HL-60/S4 treated with phorbol 12-myristate 13-acetate at 8.2 ng/mL for 4 days and 3 days (cell line): ENCODE data around the gene DGKD.

Experiments
- in situ Hi-C: fragments of 300-500 bp; cut with MboI; formaldehyde crosslinking; loops from 2 replicates; pipeline ENCODE4 v1.15.0; 2022; ENCODE audit warnings: low sequenced_read_pairs

DGKD gene

DNA sequence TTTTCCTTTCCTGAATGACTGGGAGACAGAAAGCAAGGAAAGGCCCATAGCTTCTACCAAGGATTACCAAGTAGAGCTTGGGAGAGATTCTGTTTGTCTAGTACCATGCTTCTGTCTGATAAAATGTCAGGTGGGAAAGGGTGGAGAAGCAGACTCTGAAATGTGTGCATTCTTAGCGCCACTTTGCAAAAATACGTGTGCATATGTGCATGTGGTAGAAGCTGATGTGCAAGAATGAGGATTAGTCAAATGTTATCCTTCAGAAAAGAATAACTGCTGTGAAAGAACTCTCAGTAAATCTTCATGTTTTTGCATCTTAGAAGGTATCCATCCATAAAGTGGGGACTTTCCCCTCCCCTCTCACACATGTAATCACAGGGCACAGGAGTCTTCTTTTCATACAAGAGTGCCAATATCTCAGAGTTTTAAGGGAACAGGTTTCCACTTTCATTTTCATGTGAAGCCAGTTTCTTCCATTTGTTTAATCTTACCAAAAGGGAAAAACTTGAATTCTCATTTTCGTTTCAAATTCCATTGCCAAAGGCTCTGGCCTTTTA, 15.4 kb upstream of the DGKD start:
- in situ Hi-C loops = no loop called here

DNA sequence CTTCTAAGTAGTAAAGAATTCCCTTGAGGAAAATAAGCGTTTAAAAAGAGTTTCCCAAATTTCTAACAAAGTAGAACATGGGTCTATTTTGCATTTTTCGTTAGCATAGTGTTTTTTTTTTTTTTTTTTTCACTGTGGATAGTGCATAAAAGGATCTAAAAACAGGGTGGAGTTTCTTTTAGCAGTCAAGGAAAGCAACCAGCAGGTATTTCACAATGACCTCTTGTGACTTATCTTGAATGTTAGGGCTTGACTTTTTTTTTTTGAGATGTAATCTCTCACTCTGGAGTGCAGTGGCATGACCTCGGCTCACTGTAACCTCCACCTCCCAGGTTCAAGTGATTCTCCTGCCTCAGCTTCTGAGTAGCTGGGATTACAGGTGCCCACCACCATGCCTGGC, 14.9 kb upstream of the DGKD start:
- in situ Hi-C loops = no loop called here

DNA sequence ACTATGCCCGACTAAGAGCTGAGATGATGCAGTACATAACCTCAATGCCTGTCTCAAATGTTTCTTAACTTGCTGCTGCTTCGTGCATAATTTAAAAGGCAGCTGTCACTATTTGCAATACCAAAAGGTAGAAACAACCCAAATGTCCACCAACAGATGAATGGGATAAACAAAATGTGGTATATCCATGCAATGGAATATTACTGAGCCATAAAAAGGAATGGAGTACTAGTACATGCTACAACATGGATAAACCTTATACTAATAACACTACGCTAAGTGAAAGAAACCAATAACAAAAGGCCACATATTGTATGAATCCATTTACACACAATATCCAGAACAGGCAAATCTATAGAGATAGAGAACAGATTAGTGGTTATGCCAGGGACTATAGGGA, 13.0 kb upstream of the DGKD start:
- in situ Hi-C loops = no loop called here

DNA sequence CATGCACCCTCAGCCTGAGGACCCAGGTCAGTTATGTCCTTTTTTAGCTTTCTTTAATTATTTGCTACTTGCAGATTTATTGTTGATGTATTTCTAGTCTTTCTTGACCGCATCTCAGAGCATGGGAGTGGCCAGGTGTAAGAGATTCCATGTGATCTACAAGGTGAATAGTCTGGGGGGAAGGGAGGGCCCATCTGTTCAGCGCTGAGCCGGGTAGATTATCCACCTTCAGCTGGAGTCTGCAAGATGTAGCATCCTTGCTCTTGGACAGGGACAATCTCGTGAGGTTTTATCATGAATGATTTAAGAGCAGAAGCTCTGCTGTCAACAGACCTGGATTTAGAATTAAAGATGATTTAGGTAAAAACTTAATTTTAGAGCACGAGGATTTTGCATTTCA, 12.0 kb upstream of the DGKD start:
- in situ Hi-C loops = no loop called here

DNA sequence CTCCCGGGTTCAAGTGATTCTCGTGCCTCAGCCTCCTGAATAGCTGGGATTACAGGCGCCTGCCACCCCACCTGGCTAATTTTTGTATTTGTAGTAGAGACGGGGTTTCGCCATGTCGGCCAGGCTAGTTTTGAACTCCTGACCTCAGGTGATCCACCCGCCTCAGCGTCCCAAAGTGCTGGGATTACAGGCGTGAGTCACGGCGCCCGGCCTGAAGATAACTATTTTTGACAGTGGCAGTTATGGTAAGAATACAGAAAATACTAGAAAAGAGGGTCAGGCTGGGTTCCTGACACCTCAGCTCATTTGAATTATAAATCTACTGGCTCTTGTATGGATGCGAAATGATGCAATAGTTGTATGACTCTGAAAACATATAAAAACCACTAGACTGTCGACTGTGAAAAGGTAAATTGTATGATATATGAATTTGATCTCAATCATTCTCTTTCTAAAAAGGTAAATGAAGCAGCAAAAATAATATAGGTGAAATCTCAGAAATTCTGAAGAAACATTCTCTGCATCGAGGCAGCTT, 11.1 kb upstream of the DGKD start:
- in situ Hi-C loops = no loop called here

DNA sequence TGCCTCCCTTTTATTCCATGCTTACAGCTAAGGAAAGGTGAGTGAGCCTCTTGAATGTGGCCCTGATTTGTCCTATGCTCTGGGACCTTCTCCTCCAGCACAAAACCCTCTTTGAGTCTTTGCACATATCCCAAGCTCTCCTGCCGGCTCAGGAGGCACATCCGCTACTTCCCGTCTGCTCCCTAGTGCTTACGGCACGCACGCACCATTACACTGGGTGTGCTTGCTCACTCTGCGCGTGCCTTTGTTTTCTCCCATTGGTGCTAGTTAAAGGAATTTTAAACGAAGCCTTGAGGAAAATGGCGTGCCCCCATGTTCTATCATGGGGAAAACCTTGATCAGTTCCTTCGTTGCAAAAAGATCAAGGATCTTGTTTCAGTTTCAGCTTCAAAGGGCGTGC, 7.9 kb upstream of the DGKD start:
- in situ Hi-C loops = no loop called here

DNA sequence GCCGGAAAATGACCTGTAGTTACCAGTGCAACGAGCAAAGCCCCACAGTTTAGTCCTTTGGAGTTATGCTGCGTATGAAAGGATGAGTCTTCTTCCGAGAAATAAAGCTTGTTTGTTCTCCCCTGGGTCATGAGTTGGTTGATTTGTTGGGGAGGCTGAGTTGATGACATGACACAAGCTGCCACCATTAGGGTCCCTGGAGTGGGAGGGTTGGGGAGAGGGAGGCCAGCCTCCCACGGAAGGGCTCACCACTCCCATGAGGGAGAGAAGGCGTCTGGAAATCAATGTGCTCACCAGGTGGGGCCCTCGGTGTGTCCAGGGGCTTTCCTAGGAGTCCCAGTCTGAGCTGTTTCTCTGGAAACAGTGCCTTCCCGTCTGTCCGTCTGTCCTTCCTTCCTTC, 7.4 kb upstream of the DGKD start:
- in situ Hi-C loops = no loop called here

DNA sequence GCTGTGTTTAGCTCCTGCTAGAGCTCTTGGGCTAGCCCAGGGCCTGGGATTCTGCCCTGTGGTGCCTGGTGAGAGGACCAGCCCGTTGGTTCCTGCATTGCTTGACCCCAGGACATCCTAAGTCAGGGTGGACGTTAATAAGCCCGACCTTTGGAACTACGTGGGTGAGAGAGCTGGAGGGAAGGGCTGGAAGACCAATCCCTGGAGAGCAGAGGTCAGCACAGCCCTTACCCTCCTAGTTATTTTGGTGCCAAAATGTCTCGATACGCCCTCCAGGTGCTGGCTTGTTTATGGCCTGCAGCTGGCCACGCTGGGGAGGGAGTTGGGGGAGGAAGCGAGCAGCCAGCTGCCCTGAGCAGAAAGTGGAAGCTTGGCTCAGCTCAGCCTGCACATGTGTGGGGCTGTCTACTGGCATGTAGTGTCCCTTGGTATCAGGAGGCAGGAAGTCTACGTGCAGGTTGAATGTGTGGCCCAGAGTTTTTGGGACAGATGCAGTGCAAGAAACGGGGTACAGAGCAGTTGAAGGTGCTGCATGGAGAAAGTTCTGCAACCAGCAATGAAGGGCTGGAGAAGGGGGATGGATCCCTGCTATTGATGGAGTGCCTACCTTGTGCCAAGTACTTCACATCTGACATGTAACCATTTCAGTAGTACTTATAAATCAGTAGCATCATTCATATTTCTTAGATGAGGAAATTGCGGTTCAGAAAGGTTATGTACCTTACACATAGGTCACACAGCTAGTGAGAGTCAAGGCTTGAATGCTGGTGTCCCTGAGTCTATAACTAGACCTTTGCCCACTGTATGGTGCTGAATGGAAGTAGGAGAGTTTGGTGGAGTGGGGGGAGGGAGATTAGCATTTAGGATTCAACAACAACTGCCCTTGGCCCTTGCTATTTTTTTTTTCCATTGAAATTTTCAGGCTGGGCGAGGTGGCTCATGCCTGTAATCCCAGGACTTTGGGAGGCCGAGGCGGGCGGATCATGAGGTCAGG, 5.0 kb upstream of the DGKD start:
- in situ Hi-C loops = no loop called here

DNA sequence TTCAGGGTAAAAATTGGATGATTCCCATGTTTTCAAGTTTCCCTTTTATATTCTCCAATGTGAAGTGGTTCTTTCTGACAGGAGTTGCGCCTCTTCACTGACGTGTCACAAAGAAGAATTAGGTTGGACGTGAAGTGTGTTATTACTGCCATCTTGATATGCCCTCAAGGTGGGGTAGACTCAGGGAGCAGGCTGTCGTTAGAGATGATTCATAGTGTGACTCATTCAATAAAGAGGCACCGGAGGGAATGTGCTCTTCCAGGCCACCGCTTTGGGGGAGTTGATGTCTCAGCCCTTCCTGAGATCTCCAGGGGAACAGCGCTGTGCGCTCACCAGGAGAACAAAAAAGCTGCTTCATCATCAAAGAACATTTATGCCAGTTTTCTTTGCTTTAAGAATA, 3.6 kb upstream of the DGKD start:
- in situ Hi-C loops = no loop called here

DNA sequence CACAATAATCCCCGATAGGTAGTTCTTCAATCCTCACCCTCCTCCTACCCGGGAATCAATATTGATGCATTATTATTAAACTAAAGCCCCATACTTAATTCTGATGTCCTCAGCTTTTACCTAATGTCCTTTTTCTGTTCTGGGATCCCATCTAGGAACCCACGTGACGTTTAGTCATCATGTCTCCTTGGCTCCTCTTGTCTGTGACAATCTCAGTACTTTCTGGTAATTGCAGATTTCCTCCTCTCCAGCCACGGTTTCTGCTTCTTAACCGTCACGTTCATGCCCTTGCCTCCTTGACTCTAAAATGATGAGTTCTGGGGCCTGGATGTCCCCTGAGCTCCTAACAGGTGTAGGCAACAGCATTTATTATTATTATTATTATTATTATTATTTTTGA, 2.9 kb upstream of the DGKD start:
- in situ Hi-C loops = no loop called here

DNA sequence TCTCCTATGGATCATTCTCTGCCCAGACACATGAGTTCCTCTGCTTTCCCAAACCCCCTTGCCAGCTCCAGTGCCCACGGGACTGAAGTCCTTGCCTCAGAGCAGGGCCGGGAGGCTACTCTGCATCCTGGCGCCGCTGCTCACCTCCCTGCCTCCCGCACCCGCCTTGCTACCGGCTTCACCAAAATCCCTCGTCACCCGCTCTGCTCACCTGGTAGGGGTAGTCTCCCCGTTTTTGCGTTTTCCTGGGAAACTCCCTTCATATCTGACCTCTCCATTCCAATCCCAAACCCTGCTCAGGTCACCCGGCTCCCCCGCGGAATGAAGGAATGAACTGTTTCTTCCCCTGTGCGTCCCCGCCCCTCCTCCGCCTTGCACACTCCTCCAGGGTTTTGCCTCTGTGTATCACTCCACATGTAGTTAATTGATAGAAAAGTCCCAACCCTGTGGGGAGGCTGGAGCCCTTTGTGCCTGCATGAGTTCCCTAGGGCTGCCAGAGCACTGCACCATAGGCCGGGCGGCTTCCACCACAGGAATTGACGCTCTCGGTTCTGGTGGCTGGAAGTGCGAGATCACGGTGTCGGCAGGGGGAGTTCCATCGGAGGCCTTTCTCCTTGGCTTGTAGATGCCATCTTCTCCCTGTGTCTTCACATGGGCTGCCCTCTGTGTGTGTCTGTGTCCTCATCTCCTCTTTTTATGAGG, 2.0 kb upstream of the DGKD start:
- in situ Hi-C loops = no loop called here

DNA sequence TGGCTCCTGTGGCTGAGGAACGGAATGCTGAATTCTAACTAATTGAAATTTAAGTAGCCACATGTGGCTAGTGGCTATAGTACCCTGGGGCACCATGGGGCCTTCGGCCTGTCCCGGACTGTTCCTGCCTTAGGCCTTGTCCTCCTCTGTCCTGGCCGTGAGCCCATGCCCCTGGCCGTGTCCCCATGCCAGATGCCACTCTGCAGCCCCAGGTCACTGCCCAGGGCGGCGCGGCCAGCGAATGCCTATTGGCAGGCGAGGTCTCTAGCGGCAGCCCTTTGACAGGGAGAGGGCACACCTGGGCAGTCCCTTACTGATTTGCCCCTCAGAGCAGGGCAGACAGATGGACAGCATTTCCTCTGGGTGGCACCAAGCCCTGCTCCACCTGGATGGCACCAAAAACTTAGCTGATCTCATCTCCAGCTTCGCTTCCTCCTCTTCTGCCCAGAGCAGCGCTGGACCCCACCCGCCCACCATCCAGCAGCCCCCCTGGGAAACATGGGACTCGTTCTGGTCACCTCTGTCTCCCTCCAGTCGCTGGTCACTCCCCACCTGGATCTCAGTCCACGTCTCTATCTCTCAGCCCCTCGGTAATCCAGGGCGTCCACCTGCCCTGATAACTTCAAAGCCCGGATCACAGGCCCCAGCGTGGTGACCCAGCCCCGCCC, 1.1 kb upstream of the DGKD start:
- in situ Hi-C loops = no loop called here

DNA sequence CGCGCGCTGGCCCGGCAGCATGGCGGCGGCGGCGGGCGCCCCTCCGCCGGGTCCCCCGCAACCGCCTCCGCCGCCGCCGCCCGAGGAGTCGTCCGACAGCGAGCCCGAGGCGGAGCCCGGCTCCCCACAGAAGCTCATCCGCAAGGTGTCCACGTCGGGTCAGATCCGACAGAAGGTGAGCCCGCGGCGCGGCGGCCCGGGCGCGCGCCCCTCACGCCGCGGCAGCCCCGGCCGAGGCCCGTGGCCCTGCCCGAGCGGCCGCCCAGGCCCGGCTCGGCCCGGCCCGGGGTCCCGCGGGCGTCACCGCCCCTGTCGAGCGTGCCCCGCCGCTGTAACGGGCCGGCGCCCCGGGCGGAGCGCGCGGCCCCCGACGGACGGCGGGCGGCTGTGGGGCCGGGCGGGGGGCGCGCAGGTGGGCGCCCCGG, 218 bp downstream of the DGKD start:
- in situ Hi-C loops = no loop called here

DNA sequence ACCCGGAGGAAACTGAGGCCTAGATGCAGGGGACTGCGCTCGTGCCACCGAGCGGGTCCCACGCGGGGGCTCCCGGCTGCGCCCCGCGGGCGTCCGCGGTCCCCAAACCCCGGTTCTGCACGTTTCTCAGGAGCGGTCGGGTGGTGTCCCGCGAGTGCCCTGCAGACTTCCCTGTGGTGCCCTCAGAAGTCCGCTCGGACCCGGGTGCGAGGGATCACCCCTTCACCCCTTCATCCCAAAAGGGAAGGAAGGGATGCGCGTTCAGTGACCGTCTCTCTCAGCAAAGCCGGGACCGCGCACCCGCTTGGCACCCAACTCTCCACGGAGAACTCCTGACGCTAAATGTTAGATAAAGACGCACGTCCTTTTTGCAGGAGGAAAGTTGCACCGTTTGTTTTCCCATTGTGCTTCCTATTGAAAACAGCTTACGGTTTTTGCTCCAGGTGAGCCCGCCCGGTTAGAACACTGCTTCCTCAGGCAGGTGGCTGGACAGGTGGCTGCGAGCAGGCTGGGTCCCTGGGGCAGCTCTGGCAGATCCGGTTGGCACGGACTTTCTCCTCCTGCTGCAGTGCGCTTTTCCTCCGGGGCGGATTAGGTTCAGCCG, 779 bp downstream of the DGKD start:
- in situ Hi-C loops = no loop called here

DNA sequence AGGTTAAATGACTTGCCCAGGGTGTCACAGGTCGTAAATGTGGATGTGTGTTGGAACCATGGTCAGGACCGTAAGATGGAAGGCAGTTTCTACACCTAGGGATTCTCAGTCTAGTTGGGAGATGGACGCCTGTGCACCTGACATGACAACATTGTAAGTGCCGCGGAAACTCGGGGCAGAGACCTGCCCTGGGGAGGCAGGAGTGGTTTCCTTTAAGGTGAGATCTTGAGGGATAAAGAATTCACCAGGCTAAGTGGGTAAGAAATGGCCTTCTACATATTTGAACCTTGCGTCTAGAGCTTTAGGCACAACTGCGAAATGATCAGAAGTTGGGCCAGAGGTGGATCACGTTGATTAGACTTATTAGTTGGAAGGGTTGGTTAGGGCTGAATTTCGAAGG, 1.6 kb downstream of the DGKD start:
- in situ Hi-C loops = no loop called here

DNA sequence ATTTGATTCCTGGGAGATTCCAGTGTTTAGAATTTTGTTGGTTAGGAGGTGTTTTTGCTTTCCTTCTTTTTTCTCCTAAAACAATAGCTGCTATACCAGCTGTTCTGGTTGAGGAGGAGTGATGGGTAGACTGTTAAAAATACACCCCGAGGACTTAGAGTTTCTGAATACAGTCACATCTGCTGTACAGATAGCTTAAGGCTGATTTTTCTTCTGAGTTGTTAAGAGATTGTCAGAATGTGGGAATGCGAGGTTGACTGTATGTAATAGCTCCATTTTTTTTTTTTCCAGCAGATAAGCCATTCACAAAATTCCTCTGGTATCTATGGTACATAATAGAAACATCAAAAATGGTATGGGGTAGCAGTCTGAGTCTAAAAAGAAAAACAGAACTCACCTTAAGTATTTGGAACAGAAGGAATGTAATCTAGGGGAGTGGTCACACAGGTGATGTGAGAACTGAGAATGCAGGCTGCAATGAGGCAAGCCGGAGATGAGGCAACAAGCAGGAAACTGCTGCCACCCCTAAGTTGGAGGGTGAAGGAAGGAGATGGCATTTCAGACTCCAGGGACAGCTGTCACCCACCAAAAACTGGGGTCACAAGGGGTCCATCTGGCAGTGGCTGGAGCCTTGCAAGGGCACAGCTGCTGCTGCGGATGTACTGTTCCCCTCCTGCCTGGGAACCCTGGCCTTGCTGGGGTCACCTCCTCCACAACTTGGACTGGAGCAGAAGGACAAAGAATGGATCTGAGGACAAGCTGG, 2.4 kb downstream of the DGKD start:
- in situ Hi-C loops = no loop called here

DNA sequence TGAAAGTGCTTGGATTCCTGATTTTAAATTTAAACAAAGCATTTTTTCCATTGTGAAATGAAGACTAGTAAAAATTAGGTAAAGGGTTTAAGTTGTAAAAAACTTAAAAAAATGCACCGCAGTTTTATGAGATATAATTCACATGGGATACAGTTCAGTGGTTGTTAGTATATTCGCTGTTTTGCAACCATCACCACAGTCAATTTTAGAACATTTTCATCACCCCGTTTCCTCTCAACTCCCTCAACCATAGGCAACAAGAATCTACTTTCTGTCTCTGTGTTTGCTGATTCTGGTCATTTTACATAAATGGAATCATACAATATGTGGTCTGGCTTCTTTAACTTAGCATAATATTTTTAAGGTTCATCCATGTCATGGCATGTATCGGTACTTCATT, 4.0 kb downstream of the DGKD start:
- in situ Hi-C loops = no loop called here

DNA sequence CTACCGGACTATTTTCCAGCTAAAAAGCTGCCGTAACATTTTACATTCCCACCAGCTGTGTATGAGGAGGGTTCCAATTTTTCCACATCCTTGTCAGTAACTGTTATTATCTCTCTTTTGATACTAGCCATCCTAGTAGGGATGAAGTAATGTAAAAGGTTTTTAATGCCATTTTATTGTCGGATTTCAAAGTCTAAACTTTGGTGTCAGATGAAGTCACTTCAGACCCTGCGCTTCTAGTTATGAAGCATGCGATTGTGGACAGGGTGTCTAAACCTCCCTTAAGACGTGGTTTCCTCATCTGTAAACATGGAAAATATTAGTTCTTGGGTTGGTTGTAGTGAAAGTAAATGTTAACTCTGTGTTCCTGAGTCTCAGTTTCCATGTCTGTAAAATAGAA, 4.7 kb downstream of the DGKD start:
- in situ Hi-C loops = no loop called here

DNA sequence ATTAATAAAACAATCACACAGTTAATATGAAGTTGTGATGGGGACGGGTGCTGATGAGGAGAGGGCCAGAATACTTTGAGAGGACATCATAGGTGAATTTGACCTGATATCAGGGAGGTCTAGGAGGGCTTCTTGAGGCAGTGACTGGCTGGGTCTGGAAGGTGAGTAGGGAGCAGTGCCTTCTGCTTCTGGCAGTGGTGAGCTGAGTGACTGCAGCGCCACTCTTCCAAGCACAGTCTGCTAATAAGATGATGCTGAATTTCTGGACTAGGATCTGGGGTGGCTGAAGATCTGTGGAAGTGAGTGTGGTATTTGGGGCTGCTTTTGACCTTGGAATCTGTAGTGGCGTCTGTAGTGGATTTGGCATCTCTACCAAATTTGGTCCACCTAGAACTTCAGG, 5.5 kb downstream of the DGKD start:
- in situ Hi-C loops = no loop called here

DNA sequence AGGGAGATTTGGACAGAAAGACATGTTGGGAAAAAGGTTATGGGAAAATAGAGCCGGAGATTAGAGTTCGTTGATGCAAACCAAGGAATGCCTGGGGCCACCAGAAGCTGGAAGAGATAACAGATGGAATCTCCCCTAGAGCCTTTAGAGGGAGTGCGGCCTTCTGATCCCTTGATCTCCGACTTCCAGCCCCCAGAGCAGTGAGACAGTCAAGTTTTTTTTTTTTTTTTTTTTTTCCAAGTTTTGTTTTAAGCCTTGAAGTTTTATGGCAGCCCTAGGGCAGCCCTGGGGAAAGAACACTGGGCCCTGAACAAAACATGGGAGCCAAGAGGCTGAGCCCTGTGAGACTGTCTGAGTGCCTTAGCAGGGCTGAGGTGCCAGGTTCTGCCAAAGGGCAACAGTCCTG, 6.5 kb downstream of the DGKD start:
- in situ Hi-C loops = no loop called here
